ENCODE measurements around the gene RNF112. TPM values are rescaled to one million over a fixed set of nuclear protein-coding genes. Genes with fewer than 3 reads are reported as not detected.
"Not testable (repeated sequence)": the region's sequence is repeated elsewhere in the genome, so short reads cannot be mapped to it uniquely, and the experiment has no call there.

Gene RNF112
- total RNA-seq, 1 donor from 2014 or later: 2.2 TPM

- no peak for DNase-seq
- no peak for ATAC-seq (ENCODE audit: poor library complexity)
- intact Hi-C loops (cut with DNase I): no loop called here
Measured at GRCh38 chr17:19457046-19457445, 46.0 kb downstream of the RNF112 start.

GRCh38 chr17:19457830-19458271 lies 46.8 kb downstream of the RNF112 start:
- no peak for DNase-seq
- intact Hi-C loops (cut with DNase I): no loop called here
- ATAC-seq (ENCODE audit: poor library complexity): no peak

- ATAC-seq (ENCODE audit: poor library complexity); intact Hi-C loops (cut with DNase I); DNase-seq: not testable (repeated sequence)
Measured at GRCh38 chr17:19458481-19458880, 47.4 kb downstream of the RNF112 start.

GRCh38 chr17:19459018-19459655 lies 48.1 kb downstream of the RNF112 start:
- DNase-seq; intact Hi-C loops (cut with DNase I); ATAC-seq (ENCODE audit: poor library complexity): not testable (repeated sequence)

GRCh38 chr17:19460700-19461099 lies 49.7 kb downstream of the RNF112 start:
- DNase-seq (no peak), ATAC-seq (ENCODE audit: poor library complexity) (no peak)
- intact Hi-C loops (cut with DNase I): no loop called here

- DNase-seq (no peak), ATAC-seq (ENCODE audit: poor library complexity) (no peak)
- intact Hi-C loops (cut with DNase I): no loop called here
Measured at GRCh38 chr17:19461116-19461515, 50.1 kb downstream of the RNF112 start.

- intact Hi-C loops (cut with DNase I): no loop called here
- DNase-seq: no peak
- no peak for ATAC-seq (ENCODE audit: poor library complexity)
Measured at GRCh38 chr17:19461681-19462080, 50.6 kb downstream of the RNF112 start.

- ATAC-seq (ENCODE audit: poor library complexity); intact Hi-C loops (cut with DNase I); DNase-seq: not testable (repeated sequence)
Measured at GRCh38 chr17:19462456-19463035, 51.5 kb downstream of the RNF112 start.

- peak; percentile 16 for ATAC-seq (ENCODE audit: poor library complexity)
Measured at GRCh38 chr17:19464031-19465026, 53.3 kb downstream of the RNF112 start.

More at GRCh38 chr17:19464031-19465026, 53.3 kb downstream of the RNF112 start:
- no peak for DNase-seq
- intact Hi-C loops (cut with DNase I): no loop called here

Other genes starting within 250 kb of the RNF112 start
- 91.0 TPM for gene EPN2, start 173.9 kb upstream of the RNF112 start, total RNA-seq
- gene B9D1, start 48.5 kb upstream of the RNF112 start, total RNA-seq: 6.8 TPM
- 13.9 TPM for gene MAPK7, start 32.7 kb upstream of the RNF112 start, total RNA-seq
- gene MFAP4, start 24.0 kb upstream of the RNF112 start, total RNA-seq: 42.9 TPM
- gene SLC47A1, start 122.6 kb downstream of the RNF112 start, total RNA-seq: 3.7 TPM
- gene ALDH3A2, start 237.5 kb downstream of the RNF112 start, total RNA-seq: 53.6 TPM

All from Right ventricle myocardium superior (tissue), 1 donor.